ENCODE results near the gene CDH20.
A peak's percentile ranks its signal among the peaks of the same experiment; 100 is the strongest.

Gene CDH20

DNA sequence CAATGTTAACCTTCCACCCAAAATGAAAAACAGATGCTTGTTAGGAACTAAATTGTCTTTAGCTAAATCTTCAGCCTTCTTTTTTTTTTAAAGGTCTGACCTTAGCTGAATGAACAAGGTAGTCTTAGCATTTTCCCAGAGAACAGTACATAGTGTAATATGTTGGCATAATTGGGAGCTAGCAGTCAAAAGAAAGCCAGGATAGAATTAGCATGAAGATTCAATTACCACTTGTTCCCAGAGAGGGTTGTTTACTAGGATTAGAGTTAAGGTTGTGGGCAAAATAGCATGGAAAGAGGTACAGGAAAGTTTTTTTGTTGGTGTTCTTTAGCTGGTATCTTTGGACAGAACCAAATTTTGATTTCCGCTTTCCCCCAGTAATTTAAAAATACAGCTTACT, 6.9 kb downstream of the CDH20 start:
- Histone ChIP-seq H3K4me1 (ENCODE audit: control extremely low read depth in 1 of 4, control insufficient read depth in 4 of 4, insufficient read depth in 4 of 4, low read length in 3 of 4) (no peaks in the 10 kb centered on the region), H3K27me3 (replicated peaks in 2 of 5; ENCODE audit: control insufficient read depth in 4 of 5, insufficient read depth in 5 of 5, low read length in 4 of 5) (peaks cover 0 to 28% (median 13%) of the 10 kb centered on the region in 5 experiments), H3K27ac (ENCODE audit: insufficient read depth in 1 of 2, low read depth in 1 of 2, low read length in 2 of 2, poor library complexity in 1 of 2, severe bottlenecking in 2 of 2) (no peak overlapping the region), H3K9me3 (ENCODE audit: control extremely low read depth in 1 of 5, control insufficient read depth in 4 of 5, insufficient read depth in 2 of 5, low read depth in 1 of 5, low read length in 4 of 5) (no peaks in the 10 kb centered on the region), H3K36me3 (ENCODE audit: control insufficient read depth in 4 of 4, insufficient read depth in 4 of 4, low read length in 3 of 4) (no peaks in the 10 kb centered on the region), H3K4me3 (ENCODE audit: control insufficient read depth in 1 of 7, extremely low read depth in 1 of 7, insufficient read depth in 4 of 7, low read depth in 2 of 7, low read length in 6 of 7) (no peak overlapping the region)
- POLR2A ChIA-PET: no interaction called here
- CTCF ChIA-PET: interaction anchor here (0.8 to 1.4 kb wide), 2 partner anchors 13 to 18 kb away, joined by 3 to 9 read pairs; no protein-coding TSS in a partner anchor
- no CpG with 5 or more reads among the region's 1 CpG for WGBS (ENCODE audit: insufficient coverage)
- DNase-seq: no peak

DNA sequence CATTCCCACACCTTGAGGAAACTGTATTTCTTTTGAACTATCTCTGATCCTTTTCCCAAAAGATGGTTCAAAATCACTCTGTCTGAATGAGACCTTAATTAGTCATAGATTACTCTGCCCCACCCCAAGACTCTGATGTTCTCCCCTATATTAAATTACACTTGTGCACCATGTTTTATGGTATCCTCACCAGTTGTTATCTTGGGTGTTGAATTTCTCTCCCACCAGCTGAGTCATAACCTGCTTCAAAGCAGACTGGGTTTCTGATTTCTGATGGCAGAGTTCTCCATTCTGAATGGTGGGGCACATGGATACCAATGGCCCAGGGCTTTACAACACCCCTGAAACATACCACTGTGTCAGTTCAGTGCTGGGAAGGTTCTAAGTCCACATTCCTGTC, 15.0 kb downstream of the CDH20 start:
- POLR2A ChIA-PET: no interaction called here
- H3K4me1 ChIP-seq (ENCODE audit: control extremely low read depth in 1 of 4, control insufficient read depth in 4 of 4, insufficient read depth in 4 of 4, low read length in 3 of 4): no peaks in the 10 kb centered on the region
- DNase-seq: no peak
- H3K27ac ChIP-seq (ENCODE audit: insufficient read depth in 1 of 2, low read depth in 1 of 2, low read length in 2 of 2, poor library complexity in 1 of 2, severe bottlenecking in 2 of 2): no peak overlapping the region
- CTCF ChIA-PET: interaction anchor here (1.0 kb wide), 1 partner anchor 26 kb away, joined by 3 read pairs; no protein-coding TSS in a partner anchor
- H3K27me3 ChIP-seq (replicated peaks in 2 of 5; ENCODE audit: control insufficient read depth in 4 of 5, insufficient read depth in 5 of 5, low read length in 4 of 5): peaks cover 0 to 2% (median 0%) of the 10 kb centered on the region in 5 experiments
- no peaks in the 10 kb centered on the region for H3K36me3 ChIP-seq (ENCODE audit: control insufficient read depth in 4 of 4, insufficient read depth in 4 of 4, low read length in 3 of 4)
- no peak overlapping the region for H3K4me3 ChIP-seq (ENCODE audit: control insufficient read depth in 1 of 7, extremely low read depth in 1 of 7, insufficient read depth in 4 of 7, low read depth in 2 of 7, low read length in 6 of 7)
- no peaks in the 10 kb centered on the region for H3K9me3 ChIP-seq (ENCODE audit: control extremely low read depth in 1 of 5, control insufficient read depth in 4 of 5, insufficient read depth in 2 of 5, low read depth in 1 of 5, low read length in 4 of 5)

DNA sequence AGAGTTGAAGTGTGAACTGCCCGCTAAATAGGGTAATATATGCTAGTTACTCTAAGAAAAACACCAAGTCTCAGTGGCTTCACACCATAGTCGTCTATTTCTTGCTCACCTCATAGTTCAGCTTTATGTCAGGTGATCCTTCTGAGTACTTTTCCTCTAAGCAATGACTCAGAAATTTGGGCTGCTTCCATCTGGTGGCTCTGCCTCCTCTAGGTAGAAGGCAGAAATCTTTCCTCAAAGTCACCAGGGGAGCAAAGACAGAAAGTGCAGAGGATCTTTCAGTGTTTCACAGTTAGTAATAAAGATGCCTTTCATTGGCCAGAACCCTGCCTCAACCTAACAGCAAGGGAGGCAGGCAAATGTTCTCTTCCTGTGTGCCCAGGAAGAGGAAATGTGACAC, 17.3 kb downstream of the CDH20 start:
- WGBS (ENCODE audit: insufficient coverage): 100% methylated on average over 1 of the region's 2 CpGs
- ChIA-PET CTCF (no interaction called here), POLR2A (no interaction called here)
- Histone ChIP-seq H3K4me1 (ENCODE audit: control extremely low read depth in 1 of 4, control insufficient read depth in 4 of 4, insufficient read depth in 4 of 4, low read length in 3 of 4) (no peaks in the 10 kb centered on the region), H3K4me3 (ENCODE audit: control insufficient read depth in 1 of 7, extremely low read depth in 1 of 7, insufficient read depth in 4 of 7, low read depth in 2 of 7, low read length in 6 of 7) (no peak overlapping the region), H3K36me3 (ENCODE audit: control insufficient read depth in 4 of 4, insufficient read depth in 4 of 4, low read length in 3 of 4) (no peaks in the 10 kb centered on the region), H3K27ac (ENCODE audit: insufficient read depth in 1 of 2, low read depth in 1 of 2, low read length in 2 of 2, poor library complexity in 1 of 2, severe bottlenecking in 2 of 2) (no peak overlapping the region), H3K27me3 (replicated peaks in 2 of 5; ENCODE audit: control insufficient read depth in 4 of 5, insufficient read depth in 5 of 5, low read length in 4 of 5) (peaks cover 0 to 2% (median 0%) of the 10 kb centered on the region in 5 experiments), H3K9me3 (ENCODE audit: control extremely low read depth in 1 of 5, control insufficient read depth in 4 of 5, insufficient read depth in 2 of 5, low read depth in 1 of 5, low read length in 4 of 5) (no peaks in the 10 kb centered on the region)
- no peak for DNase-seq

DNA sequence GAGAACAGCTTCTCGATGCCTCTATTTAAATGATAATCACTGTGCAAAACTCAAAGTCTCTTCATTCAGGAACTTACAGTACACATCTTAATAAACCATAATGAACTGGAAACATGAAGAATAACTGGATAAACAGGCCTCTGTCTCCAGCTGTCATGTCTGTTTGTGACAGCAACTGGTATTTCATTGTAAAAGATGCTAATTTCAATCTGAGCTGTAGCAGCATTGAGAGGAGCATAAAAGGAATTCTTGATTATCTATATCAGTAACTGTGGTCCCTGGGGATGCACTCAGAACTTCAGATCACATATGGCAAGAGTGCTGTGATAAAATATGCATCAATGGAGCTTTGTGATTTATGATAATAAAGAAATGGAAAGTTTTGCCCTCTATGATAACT, 18.8 kb downstream of the CDH20 start:
- H3K27ac ChIP-seq (ENCODE audit: insufficient read depth in 1 of 2, low read depth in 1 of 2, low read length in 2 of 2, poor library complexity in 1 of 2, severe bottlenecking in 2 of 2): no peak overlapping the region
- peaks cover 0 to 2% (median 0%) of the 10 kb centered on the region in 5 experiments for H3K27me3 ChIP-seq (replicated peaks in 2 of 5; ENCODE audit: control insufficient read depth in 4 of 5, insufficient read depth in 5 of 5, low read length in 4 of 5)
- H3K4me1 ChIP-seq (ENCODE audit: control extremely low read depth in 1 of 4, control insufficient read depth in 4 of 4, insufficient read depth in 4 of 4, low read length in 3 of 4): no peaks in the 10 kb centered on the region
- POLR2A ChIA-PET: no interaction called here
- no peaks in the 10 kb centered on the region for H3K36me3 ChIP-seq (ENCODE audit: control insufficient read depth in 4 of 4, insufficient read depth in 4 of 4, low read length in 3 of 4)
- no peak overlapping the region for H3K4me3 ChIP-seq (ENCODE audit: control insufficient read depth in 1 of 7, extremely low read depth in 1 of 7, insufficient read depth in 4 of 7, low read depth in 2 of 7, low read length in 6 of 7)
- H3K9me3 ChIP-seq (ENCODE audit: control extremely low read depth in 1 of 5, control insufficient read depth in 4 of 5, insufficient read depth in 2 of 5, low read depth in 1 of 5, low read length in 4 of 5): no peaks in the 10 kb centered on the region
- WGBS (ENCODE audit: insufficient coverage): no CpG with 5 or more reads among the region's 1 CpG
- CTCF ChIA-PET: no interaction called here
- no peak for DNase-seq

DNA sequence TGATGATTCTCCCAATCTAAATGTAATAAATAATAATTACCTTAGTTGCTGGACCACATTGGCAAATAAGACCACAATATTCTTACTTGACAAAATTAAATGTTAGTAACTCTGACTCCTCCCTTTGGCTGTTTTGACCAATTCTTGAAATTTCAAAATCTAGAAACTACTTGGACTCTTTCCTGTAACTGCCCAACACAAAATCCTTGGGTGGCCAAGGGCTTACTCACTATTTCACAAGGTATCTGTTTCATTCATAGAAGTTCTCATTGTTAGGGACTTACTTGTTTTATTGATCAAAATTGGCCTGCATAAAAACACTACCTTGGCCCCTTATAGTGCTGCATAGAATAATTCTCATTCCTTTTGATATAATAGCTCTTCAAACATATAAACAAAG, 19.4 kb downstream of the CDH20 start:
- H3K27me3 ChIP-seq (replicated peaks in 2 of 5; ENCODE audit: control insufficient read depth in 4 of 5, insufficient read depth in 5 of 5, low read length in 4 of 5): peaks cover 0 to 2% (median 0%) of the 10 kb centered on the region in 5 experiments
- ChIA-PET CTCF (no interaction called here), POLR2A (no interaction called here)
- no peak overlapping the region for H3K4me3 ChIP-seq (ENCODE audit: control insufficient read depth in 1 of 7, extremely low read depth in 1 of 7, insufficient read depth in 4 of 7, low read depth in 2 of 7, low read length in 6 of 7)
- no peaks in the 10 kb centered on the region for H3K4me1 ChIP-seq (ENCODE audit: control extremely low read depth in 1 of 4, control insufficient read depth in 4 of 4, insufficient read depth in 4 of 4, low read length in 3 of 4)
- H3K27ac ChIP-seq (ENCODE audit: insufficient read depth in 1 of 2, low read depth in 1 of 2, low read length in 2 of 2, poor library complexity in 1 of 2, severe bottlenecking in 2 of 2): no peak overlapping the region
- no peaks in the 10 kb centered on the region for H3K36me3 ChIP-seq (ENCODE audit: control insufficient read depth in 4 of 4, insufficient read depth in 4 of 4, low read length in 3 of 4)
- DNase-seq: no peak
- no peaks in the 10 kb centered on the region for H3K9me3 ChIP-seq (ENCODE audit: control extremely low read depth in 1 of 5, control insufficient read depth in 4 of 5, insufficient read depth in 2 of 5, low read depth in 1 of 5, low read length in 4 of 5)

DNA sequence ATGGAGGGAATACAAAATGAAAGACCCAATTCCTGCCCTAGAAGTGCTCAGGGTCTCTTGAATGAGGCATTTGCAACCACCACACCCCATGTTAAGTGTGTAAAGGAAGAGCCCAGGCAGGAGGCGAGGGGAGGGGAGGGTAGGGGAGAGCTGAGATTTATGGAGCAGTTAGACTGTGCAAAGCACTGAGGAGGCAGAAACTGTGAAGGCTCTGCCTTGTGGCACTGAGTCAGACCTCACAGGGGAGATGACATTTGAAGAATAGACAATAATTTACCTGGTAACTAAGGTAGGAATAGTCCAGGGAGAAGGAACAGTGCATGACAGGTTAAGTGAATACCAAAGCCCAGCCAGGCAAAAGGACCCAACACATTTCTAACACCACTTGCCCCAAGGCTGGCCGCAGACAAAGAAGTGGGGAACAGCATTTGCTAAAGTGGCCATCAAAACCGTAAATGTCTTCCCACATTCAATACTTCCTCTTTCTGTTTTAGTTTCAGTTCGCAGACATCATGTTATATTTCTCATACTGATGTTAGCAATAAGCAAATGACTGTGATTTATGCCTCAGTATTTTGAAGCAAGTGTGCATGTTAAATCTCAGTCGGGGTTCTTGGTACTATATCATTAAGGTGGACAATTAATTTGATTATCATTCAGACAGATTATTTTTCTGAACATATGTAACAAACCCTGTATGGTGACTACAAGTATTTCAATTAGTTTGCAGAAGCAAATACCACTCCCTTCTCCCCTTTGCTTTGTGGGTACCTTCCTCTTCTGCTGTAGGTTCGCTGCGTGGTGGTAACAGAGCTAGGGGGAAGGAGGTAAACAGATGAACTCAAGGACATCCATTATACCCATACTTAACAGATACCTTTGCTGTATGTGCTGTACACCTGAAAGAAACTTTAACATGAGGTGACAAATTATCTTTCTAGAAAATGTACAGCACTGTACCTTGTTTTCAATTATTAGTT, 27.5 kb downstream of the CDH20 start:
- no peaks in the 10 kb centered on the region for H3K27me3 ChIP-seq (replicated peaks in 2 of 5; ENCODE audit: control insufficient read depth in 4 of 5, insufficient read depth in 5 of 5, low read length in 4 of 5)
- H3K4me3 ChIP-seq (ENCODE audit: control insufficient read depth in 1 of 7, extremely low read depth in 1 of 7, insufficient read depth in 4 of 7, low read depth in 2 of 7, low read length in 6 of 7): peak overlapping the region in 1 of 7 experiments; percentile 12
- no peaks in the 10 kb centered on the region for H3K9me3 ChIP-seq (ENCODE audit: control extremely low read depth in 1 of 5, control insufficient read depth in 4 of 5, insufficient read depth in 2 of 5, low read depth in 1 of 5, low read length in 4 of 5)
- no peaks in the 10 kb centered on the region for H3K36me3 ChIP-seq (ENCODE audit: control insufficient read depth in 4 of 4, insufficient read depth in 4 of 4, low read length in 3 of 4)
- DNase-seq: peak; percentile 19 to 64 (median 63)
- ChIA-PET CTCF (interaction anchor here (1.0 kb wide), 1 partner anchor 674 kb away, joined by 3 read pairs; no protein-coding TSS in a partner anchor), POLR2A (no interaction called here)
- H3K4me1 ChIP-seq (ENCODE audit: control extremely low read depth in 1 of 4, control insufficient read depth in 4 of 4, insufficient read depth in 4 of 4, low read length in 3 of 4): peaks cover 0 to 3% (median 0%) of the 10 kb centered on the region in 4 experiments
- no peak overlapping the region for H3K27ac ChIP-seq (ENCODE audit: insufficient read depth in 1 of 2, low read depth in 1 of 2, low read length in 2 of 2, poor library complexity in 1 of 2, severe bottlenecking in 2 of 2)
- 29% methylated on average over 3 of the region's 7 CpGs for WGBS (ENCODE audit: insufficient coverage)

DNA sequence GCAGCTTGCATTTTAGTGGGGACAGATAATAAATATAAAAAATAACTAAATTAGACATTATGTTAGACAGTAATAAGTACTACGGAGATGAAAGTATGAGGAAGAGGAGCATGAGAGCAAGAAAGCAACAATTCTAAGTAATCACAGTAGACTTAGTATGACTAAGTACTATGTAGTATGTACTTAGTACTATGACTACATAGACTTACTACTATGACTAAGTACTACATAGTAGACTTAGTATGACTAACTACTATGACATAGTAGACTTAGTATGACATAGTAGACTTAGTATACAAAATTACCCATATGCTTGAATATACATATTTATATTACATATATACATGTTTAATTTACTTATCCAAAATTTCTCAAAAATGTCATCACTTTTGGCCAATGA, 29.3 kb downstream of the CDH20 start:
- no CpG with 5 or more reads among the region's 1 CpG for WGBS (ENCODE audit: insufficient coverage)
- ChIA-PET POLR2A (no interaction called here), CTCF (no interaction called here)
- peaks cover 0 to 3% (median 0%) of the 10 kb centered on the region in 4 experiments for H3K4me1 ChIP-seq (ENCODE audit: control extremely low read depth in 1 of 4, control insufficient read depth in 4 of 4, insufficient read depth in 4 of 4, low read length in 3 of 4)
- H3K4me3 ChIP-seq (ENCODE audit: control insufficient read depth in 1 of 7, extremely low read depth in 1 of 7, insufficient read depth in 4 of 7, low read depth in 2 of 7, low read length in 6 of 7): no peak overlapping the region
- no peaks in the 10 kb centered on the region for H3K36me3 ChIP-seq (ENCODE audit: control insufficient read depth in 4 of 4, insufficient read depth in 4 of 4, low read length in 3 of 4)
- H3K9me3 ChIP-seq (ENCODE audit: control extremely low read depth in 1 of 5, control insufficient read depth in 4 of 5, insufficient read depth in 2 of 5, low read depth in 1 of 5, low read length in 4 of 5): no peaks in the 10 kb centered on the region
- H3K27ac ChIP-seq (ENCODE audit: insufficient read depth in 1 of 2, low read depth in 1 of 2, low read length in 2 of 2, poor library complexity in 1 of 2, severe bottlenecking in 2 of 2): no peak overlapping the region
- H3K27me3 ChIP-seq (replicated peaks in 2 of 5; ENCODE audit: control insufficient read depth in 4 of 5, insufficient read depth in 5 of 5, low read length in 4 of 5): no peaks in the 10 kb centered on the region
- DNase-seq: no peak

Data from common myeloid progenitor, CD34-positive (primary cell).